Testis (tissue), 2 donors: ENCODE results near the gene CHIA.

Experiments
- CTCF ChIP-seq, 3 experiments: fragments of 450-650 bp in 2 of 3; fragments of 200-600 bp in 1 of 3; sonication (generic) in 1 of 3; IDR thresholded peaks; one replicate each; pipeline ENCODE4 v1.5.1; 2016 to 2019; ENCODE audit warnings: antibody characterized with exemption in 3 of 3, mild to moderate bottlenecking in 2 of 3, moderate library complexity in 1 of 3
- POLR2A ChIP-seq: fragments of 450-650 bp; IDR thresholded peaks from one replicate; pipeline ENCODE4 v1.6.1; 2017; ENCODE audit warnings: antibody characterized with exemption, mild to moderate bottlenecking, moderate library complexity

DNA sequence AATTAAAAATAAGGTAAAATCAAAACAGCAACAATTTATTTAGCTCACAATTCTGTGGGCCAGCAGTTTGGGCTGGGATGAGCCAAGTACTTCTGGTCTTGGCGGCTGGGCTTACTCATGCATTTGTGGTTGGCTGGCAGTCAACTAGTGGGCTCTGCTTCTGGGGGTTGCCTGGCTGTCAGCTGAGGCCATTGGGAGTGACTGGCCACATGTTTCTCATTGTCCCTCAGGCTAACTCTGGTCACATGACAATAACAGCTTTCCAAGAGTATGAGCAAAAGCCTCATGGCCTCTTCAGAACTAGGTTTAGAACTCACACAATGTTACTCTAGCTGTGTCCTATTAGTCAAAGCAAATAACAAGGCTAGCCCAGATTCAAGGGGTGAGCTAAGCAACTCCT is 15.6 kb upstream of the CHIA start:
- TF ChIP-seq CTCF (IDR thresholded peaks at IDR 0.05): no peak
- TF ChIP-seq POLR2A: no peak
